Adrenal gland (tissue), 12 donors: Measurements from ENCODE around the gene BACH1. TPM values are rescaled to one million over a fixed set of nuclear protein-coding genes. Genes with fewer than 3 reads are reported as not detected.

Experiments used
- DNase-seq, 7 donors: peaks; one replicate each; pipeline ENCODE4 v3.0.0-alpha.2; 2019 to 2020
- H3K27ac ChIP-seq, 5 donors: fragments of 200-600 bp; sonication (generic) in 4 of 5; 1 replicate in 3 of 5; 2 replicates in 2 of 5; pipeline versions ENCODE4 v1.5.1 to v1.8.0; 2016 to 2020; ENCODE audit warnings: mild to moderate bottlenecking in 1 of 5
- H3K27me3 ChIP-seq: fragments of 200-600 bp; 2 replicates; pipeline ENCODE4 v1.8.0; 2021
- H3K36me3 ChIP-seq, 2 donors: fragments of 200-600 bp; replicated peaks in 1 of 2; 1 replicate in 1 of 2; 2 replicates in 1 of 2; pipeline versions ENCODE4 v1.5.1 to v1.8.0; 2018 to 2022
- H3K4me1 ChIP-seq, 2 donors: fragments of 200-600 bp; replicated peaks in 1 of 2; 1 replicate in 1 of 2; 2 replicates in 1 of 2; pipeline versions ENCODE4 v1.5.1 to v1.8.0; 2018 to 2021
- H3K4me3 ChIP-seq, 4 donors: fragments of 200-600 bp; sonication (generic) in 3 of 4; one replicate each; pipeline ENCODE4 v1.5.1; 2016 to 2018
- H3K9me3 ChIP-seq, 3 donors: fragments of 200-600 bp; sonication (generic) in 1 of 3; replicated peaks in 1 of 3; 1 replicate in 2 of 3; 2 replicates in 1 of 3; pipeline versions ENCODE4 v1.5.1 to v1.8.0; 2016 to 2021
- CTCF ChIP-seq, 6 experiments: fragments of 450-650 bp in 4 of 6; fragments of 200-600 bp in 2 of 6; sonication (generic) in 1 of 6; IDR thresholded peaks; 1 replicate in 5 of 6; 2 replicates in 1 of 6; pipeline versions ENCODE4 v1.5.1 to v1.8.0; 2016 to 2021; ENCODE audit warnings: antibody characterized with exemption in 6 of 6, mild to moderate bottlenecking in 2 of 6, moderate library complexity in 1 of 6
- POLR2A ChIP-seq, 2 donors: fragments of 450-650 bp; IDR thresholded peaks; one replicate each; pipeline ENCODE4 v1.6.1; 2017; ENCODE audit warnings: antibody characterized with exemption in 2 of 2, mild to moderate bottlenecking in 2 of 2, moderate library complexity in 1 of 2
- WGBS, 4 donors: extraction: QIAGEN DNeasy Blood & Tissue Kit in 2 of 4; methylation state at CpG; one replicate each; pipeline versions ENCODE4 v1.1.5 to v1.1.7; 2013 to 2017; 5-methylcytosine and 5-hydroxymethylcytosine counted together
- intact Hi-C, 2 donors: fragments of 100-400 bp; cut with DNase I; formaldehyde crosslinking; loops; one replicate each; pipeline versions ENCODE4 v1.14.1 to v1.15.0; 2022 to 2023
- polyA plus RNA-seq, 3 donors: library from polyadenylated mRNA; stranded (reverse); fragments of 200-250 nt in 2 of 3; fragments of 350-450 nt in 1 of 3; fragmentation: Illumina TruSeq in 1 of 3; extraction: RNeasy Lipid Tissue Mini Kit (QIAGEN cat#74804) in 1 of 3; gene quantifications; one replicate each; pipeline ENCODE4 v1.2.3, GENCODE V29; 2013 to 2014
- total RNA-seq, 9 donors: library from RNA; depleted of rRNA in 4 of 9; stranded (reverse); fragments of >200 nt in 4 of 9; fragments of 120-200 nt in 1 of 9; fragmentation: NEBNext Ultra II Directional in 1 of 9; extraction: Animal tissue kit (Norgen Biotek cat#: 25700) in 1 of 9; gene quantifications; one replicate each; pipeline versions ENCODE4 v1.1.0 to v1.2.4, GENCODE V29; 2013 to 2023
- donor health status: healthy with polysubstance abuse.
- donor health status: Bipolar disorder and iron deficiency.
- donor health status: DM: yes; HTN: yes; CAD: no.
- donor health status: DM: no; HTN: no; CAD: no.
- donor health status: DM: no; HTN: no; CAD: no.
- donor health status: DM: yes; HTN: yes; CAD: no.

The BACH1 gene
- total and polyA plus RNA-seq, 12 donors: 5.1 to 61.2 (median 38.6) TPM

GRCh38 chr21:29260461-29260860 is 38.3 kb upstream of the BACH1 start:
- 94 to 96% (median 96%) methylated on average over 2 of the region's 2 CpGs for WGBS, 4 donors
- TF ChIP-seq POLR2A (IDR thresholded peaks at IDR 0.05) (no peak), CTCF (IDR thresholded peaks at IDR 0.05) (no peak)
- Histone ChIP-seq H3K36me3 (no peaks in the 10 kb centered on the region), H3K9me3 (no peaks in the 10 kb centered on the region), H3K27me3 (no peaks in the 10 kb centered on the region), H3K27ac (no peak overlapping the region), H3K4me3 (no peak overlapping the region), H3K4me1 (peaks cover 0 to 13% of the 10 kb centered on the region in 2 donors)
- intact Hi-C loops: no loop called here
- DNase-seq: no peak

GRCh38 chr21:29261555-29262540 is 36.9 kb upstream of the BACH1 start:
- intact Hi-C loops: no loop called here
- Histone ChIP-seq H3K9me3 (no peaks in the 10 kb centered on the region), H3K27me3 (no peaks in the 10 kb centered on the region), H3K27ac (no peak overlapping the region), H3K36me3 (no peaks in the 10 kb centered on the region), H3K4me3 (no peak overlapping the region), H3K4me1 (peaks cover 0 to 13% of the 10 kb centered on the region in 2 donors)
- WGBS, 4 donors: 86 to 92% (median 91%) methylated on average over 7 of the region's 7 CpGs
- TF ChIP-seq POLR2A (IDR thresholded peaks at IDR 0.05): no peak
- no peak for TF ChIP-seq CTCF (IDR thresholded peaks at IDR 0.05)
- DNase-seq: no peak

- no peaks in the 10 kb centered on the region for H3K27me3 ChIP-seq
- 43 to 61% (median 53%) methylated on average over 1 of the region's 1 CpG for WGBS, 4 donors
These were observed 34.0 kb upstream of the BACH1 start for GRCh38 chr21:29264721-29265120.

More at GRCh38 chr21:29264721-29265120, 34.0 kb upstream of the BACH1 start:
- TF ChIP-seq POLR2A (IDR thresholded peaks at IDR 0.05) (no peak), CTCF (IDR thresholded peaks at IDR 0.05) (no peak)
- Histone ChIP-seq H3K9me3 (no peaks in the 10 kb centered on the region), H3K27ac (no peak overlapping the region), H3K4me1 (no peaks in the 10 kb centered on the region), H3K4me3 (no peak overlapping the region), H3K36me3 (no peaks in the 10 kb centered on the region)
- intact Hi-C loops: no loop called here
- no peak for DNase-seq
